ENCODE results near the gene IL34. TPM values are rescaled to one million over a fixed set of nuclear protein-coding genes. Genes with fewer than 3 reads are reported as not detected.

The IL34 gene
- total and polyA plus RNA-seq, 2 of the 13 experiments (the other 11 are each of a cell fraction or from before 2014, with no cell fraction given): 1.2 to 1.3 TPM

GRCh38 chr16:70683146-70683944, 37.0 kb downstream of the IL34 start (continued):
- TF ChIP-seq BCLAF1 (IDR thresholded peaks at IDR 0.05): no peak
- no peak for TF ChIP-seq ZEB1 (IDR thresholded peaks at IDR 0.05; ENCODE audit: insufficient replicate concordance, low read depth)
- TF ChIP-seq SAP130 (CRISPR knock-in tag; IDR thresholded peaks at IDR 0.05; ENCODE audit: low read depth): peak; percentile 19; the same call in 1 of the 2 replicates
- TF ChIP-seq RFXAP (CRISPR knock-in tag; IDR thresholded peaks at IDR 0.05; ENCODE audit: borderline replicate concordance): peak; percentile 78
- 0 out of 2 replicates have a peak, but pooled peaks have one; percentile 36 for TF ChIP-seq ZC3H13 (CRISPR knock-in tag; IDR thresholded peaks at IDR 0.05)
- no peak for TF ChIP-seq ZNF780A (CRISPR knock-in tag; IDR thresholded peaks at IDR 0.05)
- TF ChIP-seq WIZ (CRISPR knock-in tag; IDR thresholded peaks at IDR 0.05): no peak
- no peak for TF ChIP-seq NCOA5 (CRISPR knock-in tag; IDR thresholded peaks at IDR 0.05)
- TF ChIP-seq XBP1 (CRISPR knock-in tag; IDR thresholded peaks at IDR 0.05): no peak
- no peak; the same call in 1 of the 2 replicates for TF ChIP-seq GLI4 (CRISPR knock-in tag; IDR thresholded peaks at IDR 0.05; ENCODE audit: borderline replicate concordance)
- TF ChIP-seq HDAC2 (CRISPR knock-in tag; IDR thresholded peaks at IDR 0.05): peak; percentile 42
- no peak for TF ChIP-seq RELA (CRISPR knock-in tag; IDR thresholded peaks at IDR 0.05)
- TF ChIP-seq ZNF354B (CRISPR knock-in tag; IDR thresholded peaks at IDR 0.05): no peak
- TF ChIP-seq GPN1 (CRISPR knock-in tag; IDR thresholded peaks at IDR 0.05; ENCODE audit: borderline replicate concordance): no peak
- TF ChIP-seq FOXA3 (CRISPR knock-in tag; IDR thresholded peaks at IDR 0.05): peak; percentile 29; the same call in 1 of the 2 replicates
- TF ChIP-seq SALL2 (CRISPR knock-in tag; IDR thresholded peaks at IDR 0.05): peak; percentile 72; the same call in 1 of the 2 replicates
- TF ChIP-seq ZFAT (CRISPR knock-in tag; conservative IDR thresholded peaks at IDR 0.05): 0 out of 2 replicates have a peak, but pooled peaks have one; percentile 57
- TF ChIP-seq ZNF709 (CRISPR knock-in tag; IDR thresholded peaks at IDR 0.05): 0 out of 2 replicates have a peak, but pooled peaks have one; percentile 37
- TF ChIP-seq CREM (IDR thresholded peaks at IDR 0.05): peak; percentile 54; the same call in 1 of the 2 replicates
- TF ChIP-seq CREM (CRISPR knock-in tag; IDR thresholded peaks at IDR 0.05): no peak
- peak; percentile 88 for TF ChIP-seq ZBTB42 (CRISPR knock-in tag; IDR thresholded peaks at IDR 0.05)
- no peak for TF ChIP-seq ZBTB39 (CRISPR knock-in tag; IDR thresholded peaks at IDR 0.05)
- no peak for TF ChIP-seq PAX8 (CRISPR knock-in tag; IDR thresholded peaks at IDR 0.05; ENCODE audit: borderline replicate concordance)
- TF ChIP-seq ZNF556 (CRISPR knock-in tag; IDR thresholded peaks at IDR 0.05; ENCODE audit: borderline replicate concordance): no peak
- TF ChIP-seq ZNF232 (CRISPR knock-in tag; IDR thresholded peaks at IDR 0.05; ENCODE audit: borderline replicate concordance): peak; percentile 80
- no peak for TF ChIP-seq ZNF749 (CRISPR knock-in tag; IDR thresholded peaks at IDR 0.05; ENCODE audit: borderline replicate concordance)
